Body of pancreas (tissue), 4 donors: Measurements from ENCODE around the gene CD14. TPM values are rescaled to one million over a fixed set of nuclear protein-coding genes. Genes with fewer than 3 reads are reported as not detected.
A peak's percentile ranks its signal among the peaks of the same experiment; 100 is the strongest.

Experiments
- ATAC-seq: fragments of 150-250 bp; one replicate; pipeline ENCODE4 v1.9.1; 2016
- DNase-seq, 4 donors: peaks; one replicate each; pipeline ENCODE4 v3.0.0-alpha.2; 2019
- H3K27ac ChIP-seq, 4 donors: fragments of 200-600 bp; sonication (generic); 1 replicate in 3 of 4; 2 replicates in 1 of 4; pipeline versions ENCODE4 v1.5.1 to v1.6.1; 2016 to 2019; ENCODE audit warnings: mild to moderate bottlenecking in 1 of 4, mixed read lengths in 1 of 4, moderate library complexity in 1 of 4
- H3K27me3 ChIP-seq, 2 donors: fragments of 200-600 bp; sonication (generic); one replicate each; pipeline ENCODE4 v1.6.0; 2016; ENCODE audit warnings: mild to moderate bottlenecking in 1 of 2
- H3K36me3 ChIP-seq, 2 donors: fragments of 200-600 bp; sonication (generic); replicated peaks in 1 of 2; 2 replicates each; pipeline ENCODE4 v1.5.1; 2016; ENCODE audit warnings: low read depth in 2 of 2; ENCODE audit not compliant: insufficient read depth in 1 of 2
- H3K4me1 ChIP-seq: fragments of 200-600 bp; sonication (generic); one replicate; pipeline ENCODE4 v1.6.0; 2016
- H3K4me3 ChIP-seq, 2 donors: fragments of 200-600 bp; sonication (generic); 1 replicate in 1 of 2; 2 replicates in 1 of 2; pipeline ENCODE4 v1.5.1; 2016 to 2019
- H3K9me3 ChIP-seq, 3 donors: fragments of 200-600 bp; sonication (generic); 1 replicate in 2 of 3; 2 replicates in 1 of 3; pipeline ENCODE4 v1.5.1; 2016
- POLR2A ChIP-seq, 3 donors: fragments of 450-650 bp; IDR thresholded peaks; one replicate each; pipeline ENCODE4 v1.6.1; 2016; ENCODE audit warnings: antibody characterized with exemption in 3 of 3, mild to moderate bottlenecking in 2 of 3
- WGBS, 2 donors: methylation state at CpG; one replicate each; pipeline ENCODE4 v1.1.5; 2017; 5-methylcytosine and 5-hydroxymethylcytosine counted together
- intact Hi-C: fragments of 100-400 bp; cut with DNase I; formaldehyde crosslinking; loops from one replicate; pipeline ENCODE4 v1.15.1; 2023
- total RNA-seq, 2 donors: library from RNA; depleted of rRNA; stranded (reverse); fragments of >200 nt; gene quantifications; one replicate each; pipeline ENCODE4 v1.1.0, GENCODE V29; 2016
- TF ChIP-seq, protein P1 (sequence below), 7 experiments: fragments of 450-650 bp in 4 of 7; fragments of 200-600 bp in 3 of 7; sonication (generic) in 3 of 7; IDR thresholded peaks; one replicate each; pipeline ENCODE4 v1.5.1; 2016 to 2019; ENCODE audit warnings: antibody characterized with exemption in 7 of 7

CD14 gene
- total RNA-seq, 2 donors from 2014 or later, result 19.2 to 62.6 TPM

DNA sequence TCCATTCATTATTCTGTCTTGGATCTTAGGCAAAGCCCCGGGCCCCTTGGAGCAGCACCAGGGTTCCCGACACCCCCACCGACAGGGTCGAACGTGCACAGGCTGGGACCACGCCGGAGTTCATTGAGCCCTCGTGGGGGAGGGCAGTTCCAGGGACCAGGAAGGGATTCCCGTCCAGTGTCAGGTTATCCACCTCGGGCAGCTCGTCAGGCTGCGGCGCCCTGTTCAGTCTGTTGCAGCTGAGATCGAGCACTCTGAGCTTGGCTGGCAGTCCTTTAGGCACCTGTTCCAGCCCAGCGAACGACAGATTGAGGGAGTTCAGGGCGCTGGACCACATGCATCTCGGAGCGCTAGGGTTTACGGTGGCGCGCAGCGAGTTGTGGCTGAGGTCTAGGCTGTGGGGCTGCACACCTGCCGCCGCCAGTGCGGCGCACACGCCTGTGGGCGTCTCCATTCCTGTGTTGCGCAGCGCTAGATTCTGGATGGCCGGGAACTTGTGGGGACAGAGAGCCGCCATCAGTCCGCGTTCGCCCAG, 1.1 kb downstream of the CD14 start:
- DNase-seq (peak; percentile 50 to 64 (median 54)), ATAC-seq (peak; percentile 66)
- Histone ChIP-seq H3K4me3 (peak overlapping the region; percentile 23 to 64), H3K36me3 (no peaks in the 10 kb centered on the region), H3K27me3 (no peaks in the 10 kb centered on the region), H3K9me3 (no peaks in the 10 kb centered on the region), H3K4me1 (peaks cover 21% of the 10 kb centered on the region), H3K27ac (peak overlapping the region; percentile 27 to 81 (median 68))
- 3 to 17% methylated on average over 4 to 36 of the region's 36 CpGs for WGBS, 2 donors
- peak in 1 of 3 donors; percentile 4 for TF ChIP-seq POLR2A (IDR thresholded peaks at IDR 0.05)
- TF ChIP-seq, protein P1, sequence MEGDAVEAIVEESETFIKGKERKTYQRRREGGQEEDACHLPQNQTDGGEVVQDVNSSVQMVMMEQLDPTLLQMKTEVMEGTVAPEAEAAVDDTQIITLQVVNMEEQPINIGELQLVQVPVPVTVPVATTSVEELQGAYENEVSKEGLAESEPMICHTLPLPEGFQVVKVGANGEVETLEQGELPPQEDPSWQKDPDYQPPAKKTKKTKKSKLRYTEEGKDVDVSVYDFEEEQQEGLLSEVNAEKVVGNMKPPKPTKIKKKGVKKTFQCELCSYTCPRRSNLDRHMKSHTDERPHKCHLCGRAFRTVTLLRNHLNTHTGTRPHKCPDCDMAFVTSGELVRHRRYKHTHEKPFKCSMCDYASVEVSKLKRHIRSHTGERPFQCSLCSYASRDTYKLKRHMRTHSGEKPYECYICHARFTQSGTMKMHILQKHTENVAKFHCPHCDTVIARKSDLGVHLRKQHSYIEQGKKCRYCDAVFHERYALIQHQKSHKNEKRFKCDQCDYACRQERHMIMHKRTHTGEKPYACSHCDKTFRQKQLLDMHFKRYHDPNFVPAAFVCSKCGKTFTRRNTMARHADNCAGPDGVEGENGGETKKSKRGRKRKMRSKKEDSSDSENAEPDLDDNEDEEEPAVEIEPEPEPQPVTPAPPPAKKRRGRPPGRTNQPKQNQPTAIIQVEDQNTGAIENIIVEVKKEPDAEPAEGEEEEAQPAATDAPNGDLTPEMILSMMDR (IDR thresholded peaks at IDR 0.05), result no peak
- intact Hi-C loops, result no loop called here

GRCh38 chr5:140631036-140631417, 1.9 kb downstream of the CD14 start:
- Histone ChIP-seq H3K4me3 (no peak overlapping the region), H3K27me3 (no peaks in the 10 kb centered on the region), H3K9me3 (no peaks in the 10 kb centered on the region), H3K4me1 (peaks cover 21% of the 10 kb centered on the region), H3K27ac (peak overlapping the region in 1 of 4 donors; percentile 81), H3K36me3 (no peaks in the 10 kb centered on the region)
- DNase-seq, result peak in 1 of 4 donors; percentile 28
- TF ChIP-seq, protein P1 (IDR thresholded peaks at IDR 0.05), result no peak
- peak in 1 of 3 donors; percentile 45 for TF ChIP-seq POLR2A (IDR thresholded peaks at IDR 0.05)
- ATAC-seq, result no peak
- intact Hi-C loops, result no loop called here
- WGBS, 2 donors, result 76 to 88% methylated on average over 4 of the region's 4 CpGs

GRCh38 chr5:140630292-140631035, 2.5 kb downstream of the CD14 start:
- intact Hi-C loops, result no loop called here
- H3K4me1 ChIP-seq, result peaks cover 21% of the 10 kb centered on the region
- DNase-seq (no peak), ATAC-seq (no peak)
- H3K27me3 ChIP-seq, result no peaks in the 10 kb centered on the region
- TF ChIP-seq POLR2A (IDR thresholded peaks at IDR 0.05), result no peak
- TF ChIP-seq, protein P1 (IDR thresholded peaks at IDR 0.05), result no peak
- no peaks in the 10 kb centered on the region for H3K36me3 ChIP-seq
- no peaks in the 10 kb centered on the region for H3K9me3 ChIP-seq
- no peak overlapping the region for H3K4me3 ChIP-seq
- WGBS, 2 donors, result 56 to 87% methylated on average over 2 of the region's 2 CpGs
- H3K27ac ChIP-seq, result peak overlapping the region in 1 of 4 donors; percentile 81

- ATAC-seq (no peak), DNase-seq (no peak)
- H3K36me3 ChIP-seq, result no peaks in the 10 kb centered on the region
- no peak overlapping the region for H3K27ac ChIP-seq
- no peaks in the 10 kb centered on the region for H3K9me3 ChIP-seq
- intact Hi-C loops, result no loop called here
- no peak for TF ChIP-seq POLR2A (IDR thresholded peaks at IDR 0.05)
- TF ChIP-seq, protein P1 (IDR thresholded peaks at IDR 0.05), result no peak
- peaks cover 21% of the 10 kb centered on the region for H3K4me1 ChIP-seq
- 23 to 36% methylated on average over 1 of the region's 1 CpG for WGBS, 2 donors
- no peaks in the 10 kb centered on the region for H3K27me3 ChIP-seq
- H3K4me3 ChIP-seq, result no peak overlapping the region
These were observed 4.3 kb downstream of the CD14 start for GRCh38 chr5:140628711-140629110.
